Measurements from ENCODE around the gene PSORS1C1. TPM values are rescaled to one million over a fixed set of nuclear protein-coding genes. Genes with fewer than 3 reads are reported as not detected.

Gene PSORS1C1
- polyA plus RNA-seq, 1 of the 3 experiments (the other 2 are of a cell fraction), result 3.1 TPM

DNA sequence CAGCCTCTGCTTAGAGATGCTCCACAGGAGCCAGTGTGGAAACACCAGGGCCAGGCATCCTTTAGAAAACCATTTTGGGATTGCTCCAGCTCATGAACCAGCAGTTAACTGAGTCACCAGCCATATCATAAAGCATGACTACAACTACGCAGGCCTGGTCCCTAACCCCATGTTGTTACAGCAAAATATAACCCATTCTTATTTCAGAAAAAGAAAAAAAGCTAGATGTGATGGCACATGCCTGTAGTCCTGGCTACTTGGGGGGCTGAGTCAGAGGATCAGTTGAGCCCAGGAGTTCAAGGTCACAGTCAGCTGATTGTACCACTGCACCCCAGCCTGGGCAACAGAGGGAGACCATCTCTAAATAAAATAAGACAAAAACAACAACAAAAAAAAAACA is 39.1 kb upstream of the PSORS1C1 start:
- ChIA-PET POLR2A (no interaction called here), CTCF (no interaction called here)
- Histone ChIP-seq H3K79me2 (ENCODE audit: insufficient read depth) (no peaks in the 10 kb centered on the region), H3F3A (replicated peaks; ENCODE audit: insufficient read depth) (peaks cover 13% of the 10 kb centered on the region), H2AFZ (ENCODE audit: low read depth) (no peak overlapping the region), H3K4me2 (no peak overlapping the region), H3K9ac (no peak overlapping the region), H3K36me3 (replicated peaks in 1 of 2; ENCODE audit: control insufficient read depth in 1 of 2, insufficient read depth in 2 of 2, low read length in 1 of 2) (no peaks in the 10 kb centered on the region), H4K20me1 (ENCODE audit: insufficient read depth) (no peaks in the 10 kb centered on the region), H3K9me2 (no peaks in the 10 kb centered on the region), H3K27me3 (ENCODE audit: insufficient read depth) (no peaks in the 10 kb centered on the region), H3K9me3 (no peaks in the 10 kb centered on the region), H3K4me3 (ENCODE audit: low read depth in 2 of 2, low read length in 1 of 2) (no peak overlapping the region), H3K4me1 (ENCODE audit: control insufficient read depth in 1 of 2, insufficient read depth in 2 of 2, low read depth in 1 of 2, low read length in 1 of 2) (peaks cover 9 to 10% of the 10 kb centered on the region in 2 experiments; a peak in 3 of 4 replicates), H3K27ac (ENCODE audit: low read depth in 2 of 2, low read length in 1 of 2) (peak overlapping the region in 1 of 2 experiments; percentile 6; a peak in 1 of 4 replicates)
- no peak for DNase-seq
- TF ChIP-seq MEF2A (IDR thresholded peaks at IDR 0.05; ENCODE audit: borderline replicate concordance, low read depth), result no peak
- peak; percentile 20; the same call in 1 of the 2 replicates for TF ChIP-seq TCF12 (IDR thresholded peaks at IDR 0.05)
- peak; percentile 55; the same call in 1 of the 2 replicates for TF ChIP-seq JUND (IDR thresholded peaks at IDR 0.05)
- no peak for TF ChIP-seq NRF1 (IDR thresholded peaks at IDR 0.05; ENCODE audit: low read depth, low read length)
- TF ChIP-seq FOSL2 (IDR thresholded peaks at IDR 0.05; ENCODE audit: borderline replicate concordance, low read depth), result peak; percentile 54; the same call in 1 of the 2 replicates
- TF ChIP-seq POLR2AphosphoS5 (IDR thresholded peaks at IDR 0.05; ENCODE audit: low read depth, low read length), result no peak
- TF ChIP-seq SMC3 (IDR thresholded peaks at IDR 0.05; ENCODE audit: low read depth, low read length), result no peak
- TF ChIP-seq, protein P1, sequence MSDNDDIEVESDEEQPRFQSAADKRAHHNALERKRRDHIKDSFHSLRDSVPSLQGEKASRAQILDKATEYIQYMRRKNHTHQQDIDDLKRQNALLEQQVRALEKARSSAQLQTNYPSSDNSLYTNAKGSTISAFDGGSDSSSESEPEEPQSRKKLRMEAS (IDR thresholded peaks at IDR 0.05; ENCODE audit: low read depth), result 0 out of 2 replicates have a peak, but pooled peaks have one; percentile 19
- no peak for TF ChIP-seq GATA2 (CRISPR knock-in tag; IDR thresholded peaks at IDR 0.05)
- no peak for TF ChIP-seq YY1 (IDR thresholded peaks at IDR 0.05; ENCODE audit: low read depth)
- TF ChIP-seq, protein P2, sequence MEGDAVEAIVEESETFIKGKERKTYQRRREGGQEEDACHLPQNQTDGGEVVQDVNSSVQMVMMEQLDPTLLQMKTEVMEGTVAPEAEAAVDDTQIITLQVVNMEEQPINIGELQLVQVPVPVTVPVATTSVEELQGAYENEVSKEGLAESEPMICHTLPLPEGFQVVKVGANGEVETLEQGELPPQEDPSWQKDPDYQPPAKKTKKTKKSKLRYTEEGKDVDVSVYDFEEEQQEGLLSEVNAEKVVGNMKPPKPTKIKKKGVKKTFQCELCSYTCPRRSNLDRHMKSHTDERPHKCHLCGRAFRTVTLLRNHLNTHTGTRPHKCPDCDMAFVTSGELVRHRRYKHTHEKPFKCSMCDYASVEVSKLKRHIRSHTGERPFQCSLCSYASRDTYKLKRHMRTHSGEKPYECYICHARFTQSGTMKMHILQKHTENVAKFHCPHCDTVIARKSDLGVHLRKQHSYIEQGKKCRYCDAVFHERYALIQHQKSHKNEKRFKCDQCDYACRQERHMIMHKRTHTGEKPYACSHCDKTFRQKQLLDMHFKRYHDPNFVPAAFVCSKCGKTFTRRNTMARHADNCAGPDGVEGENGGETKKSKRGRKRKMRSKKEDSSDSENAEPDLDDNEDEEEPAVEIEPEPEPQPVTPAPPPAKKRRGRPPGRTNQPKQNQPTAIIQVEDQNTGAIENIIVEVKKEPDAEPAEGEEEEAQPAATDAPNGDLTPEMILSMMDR (IDR thresholded peaks at IDR 0.05), result no peak
- 38% methylated on average over 1 of the region's 1 CpG for WGBS (ENCODE audit: low lambda C conversion rate)

DNA sequence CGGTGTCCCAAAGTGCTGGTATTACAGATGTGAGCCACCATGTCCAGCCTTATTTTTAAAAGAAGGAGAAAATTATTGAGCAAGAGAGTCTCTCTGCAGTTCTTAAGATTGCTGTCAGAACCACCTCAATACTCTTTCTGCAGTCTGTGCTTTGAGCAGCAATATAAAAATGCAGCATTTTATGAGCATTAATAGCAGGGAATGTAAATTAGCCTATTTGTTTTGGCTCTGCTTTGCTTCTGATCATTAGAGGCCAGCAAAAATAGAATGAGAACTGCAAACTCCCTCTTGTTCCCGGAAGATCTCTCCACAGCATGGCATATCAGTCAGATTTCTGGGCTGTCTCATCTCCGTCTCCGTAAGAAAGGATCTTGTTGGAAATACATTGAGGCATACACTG is 38.0 kb upstream of the PSORS1C1 start:
- H3F3A ChIP-seq (replicated peaks; ENCODE audit: insufficient read depth), result peaks cover 13% of the 10 kb centered on the region
- peak overlapping the region; percentile 58; the same call in 1 of the 2 replicates for H2AFZ ChIP-seq (ENCODE audit: low read depth)
- H3K4me1 ChIP-seq (ENCODE audit: control insufficient read depth in 1 of 2, insufficient read depth in 2 of 2, low read depth in 1 of 2, low read length in 1 of 2), result peaks cover 9 to 10% of the 10 kb centered on the region in 2 experiments; a peak in 3 of 4 replicates
- ChIA-PET CTCF (interaction anchor here (3.6 kb wide), 1 partner anchor 12 kb away, joined by 33 read pairs; no protein-coding TSS in a partner anchor), POLR2A (no interaction called here)
- DNase-seq, result no peak
- no peak overlapping the region; a peak in 1 of 4 replicates for H3K27ac ChIP-seq (ENCODE audit: low read depth in 2 of 2, low read length in 1 of 2)
- H3K9ac ChIP-seq, result no peak overlapping the region
- H3K79me2 ChIP-seq (ENCODE audit: insufficient read depth), result no peaks in the 10 kb centered on the region
- no peak overlapping the region for H3K4me3 ChIP-seq (ENCODE audit: low read depth in 2 of 2, low read length in 1 of 2)
- no peaks in the 10 kb centered on the region for H3K36me3 ChIP-seq (replicated peaks in 1 of 2; ENCODE audit: control insufficient read depth in 1 of 2, insufficient read depth in 2 of 2, low read length in 1 of 2)
- H4K20me1 ChIP-seq (ENCODE audit: insufficient read depth), result no peaks in the 10 kb centered on the region
- H3K9me3 ChIP-seq, result no peaks in the 10 kb centered on the region
- H3K4me2 ChIP-seq, result 0 out of 2 replicates have a peak overlapping the region, but pooled peaks have one; percentile 29
- H3K27me3 ChIP-seq (ENCODE audit: insufficient read depth), result no peaks in the 10 kb centered on the region
- 87% methylated on average over 4 of the region's 4 CpGs for WGBS (ENCODE audit: low lambda C conversion rate)
- no peak for TF ChIP-seq NFIC (IDR thresholded peaks at IDR 0.05; ENCODE audit: borderline replicate concordance)
- TF ChIP-seq JUND (IDR thresholded peaks at IDR 0.05), result no peak
- no peaks in the 10 kb centered on the region for H3K9me2 ChIP-seq
